ENCODE results near the gene KRT77. TPM values are rescaled to one million over a fixed set of nuclear protein-coding genes. Genes with fewer than 3 reads are reported as not detected.

Gene KRT77
- total RNA-seq, 1 donor from 2014 or later = not detected

GRCh38 chr12:52694151-52694550 lies 9.2 kb downstream of the KRT77 start:
- intact Hi-C loops (cut with micrococcal nuclease) = no loop called here
- no peaks in the 10 kb centered on the region for H3K36me3 Mint-ChIP-seq (ENCODE audit: low read depth)
- H3K27me3 Mint-ChIP-seq = peaks cover 48% of the 10 kb centered on the region
- peaks cover 8% of the 10 kb centered on the region for H3K4me1 Mint-ChIP-seq
- H3K9me3 Mint-ChIP-seq = no peaks in the 10 kb centered on the region
- no peak for DNase-seq
- H3K4me3 Mint-ChIP-seq = no peak overlapping the region
- H3K27ac Mint-ChIP-seq = no peak overlapping the region

- H3K36me3 Mint-ChIP-seq (ENCODE audit: low read depth) = no peaks in the 10 kb centered on the region
- peaks cover 56% of the 10 kb centered on the region for H3K27me3 Mint-ChIP-seq
- intact Hi-C loops (cut with micrococcal nuclease) = no loop called here
- no peak for DNase-seq
- H3K9me3 Mint-ChIP-seq = no peaks in the 10 kb centered on the region
- H3K4me1 Mint-ChIP-seq = peaks cover 8% of the 10 kb centered on the region
- H3K4me3 Mint-ChIP-seq = no peak overlapping the region
- no peak overlapping the region for H3K27ac Mint-ChIP-seq
These were observed 10.1 kb downstream of the KRT77 start for GRCh38 chr12:52693261-52693660.

GRCh38 chr12:52692254-52692653 lies 11.1 kb downstream of the KRT77 start:
- Mint-ChIP-seq H3K4me3 (no peak overlapping the region), H3K27me3 (peaks cover 60% of the 10 kb centered on the region), H3K36me3 (ENCODE audit: low read depth) (no peaks in the 10 kb centered on the region), H3K9me3 (no peaks in the 10 kb centered on the region), H3K4me1 (peaks cover 8% of the 10 kb centered on the region), H3K27ac (no peak overlapping the region)
- intact Hi-C loops (cut with micrococcal nuclease) = no loop called here
- no peak for DNase-seq

GRCh38 chr12:52691841-52692150 lies 11.5 kb downstream of the KRT77 start:
- intact Hi-C loops (cut with micrococcal nuclease) = no loop called here
- peaks cover 58% of the 10 kb centered on the region for H3K27me3 Mint-ChIP-seq
- H3K9me3 Mint-ChIP-seq = no peaks in the 10 kb centered on the region
- H3K4me3 Mint-ChIP-seq = peak overlapping the region; percentile 83
- no peak overlapping the region for H3K27ac Mint-ChIP-seq
- H3K4me1 Mint-ChIP-seq = peaks cover 8% of the 10 kb centered on the region
- no peak for DNase-seq
- H3K36me3 Mint-ChIP-seq (ENCODE audit: low read depth) = no peaks in the 10 kb centered on the region

GRCh38 chr12:52691076-52691840 lies 12.1 kb downstream of the KRT77 start:
- Mint-ChIP-seq H3K36me3 (ENCODE audit: low read depth) (no peaks in the 10 kb centered on the region), H3K27me3 (peaks cover 60% of the 10 kb centered on the region), H3K27ac (no peak overlapping the region), H3K9me3 (no peaks in the 10 kb centered on the region), H3K4me1 (peaks cover 8% of the 10 kb centered on the region), H3K4me3 (peak overlapping the region; percentile 83)
- intact Hi-C loops (cut with micrococcal nuclease) = no loop called here
- DNase-seq = peak; percentile 84

- Mint-ChIP-seq H3K4me1 (peaks cover 8% of the 10 kb centered on the region), H3K4me3 (peak overlapping the region; percentile 83), H3K9me3 (no peaks in the 10 kb centered on the region), H3K36me3 (ENCODE audit: low read depth) (no peaks in the 10 kb centered on the region), H3K27me3 (peaks cover 57% of the 10 kb centered on the region), H3K27ac (no peak overlapping the region)
- DNase-seq = no peak
- intact Hi-C loops (cut with micrococcal nuclease) = no loop called here
These were observed 12.8 kb downstream of the KRT77 start for GRCh38 chr12:52690351-52691075.

- no peaks in the 10 kb centered on the region for H3K36me3 Mint-ChIP-seq (ENCODE audit: low read depth)
- no peak overlapping the region for H3K27ac Mint-ChIP-seq
- no peak overlapping the region for H3K4me3 Mint-ChIP-seq
- intact Hi-C loops (cut with micrococcal nuclease) = no loop called here
- H3K27me3 Mint-ChIP-seq = peaks cover 54% of the 10 kb centered on the region
- no peak for DNase-seq
- peaks cover 8% of the 10 kb centered on the region for H3K4me1 Mint-ChIP-seq
- no peaks in the 10 kb centered on the region for H3K9me3 Mint-ChIP-seq
These were observed 13.4 kb downstream of the KRT77 start for GRCh38 chr12:52689936-52690335.

GRCh38 chr12:52689239-52689638 lies 14.1 kb downstream of the KRT77 start:
- H3K4me3 Mint-ChIP-seq = no peak overlapping the region
- no peak overlapping the region for H3K27ac Mint-ChIP-seq
- H3K9me3 Mint-ChIP-seq = no peaks in the 10 kb centered on the region
- intact Hi-C loops (cut with micrococcal nuclease) = no loop called here
- H3K27me3 Mint-ChIP-seq = peaks cover 56% of the 10 kb centered on the region
- DNase-seq = no peak
- no peaks in the 10 kb centered on the region for H3K36me3 Mint-ChIP-seq (ENCODE audit: low read depth)
- H3K4me1 Mint-ChIP-seq = peaks cover 8% of the 10 kb centered on the region

- intact Hi-C loops (cut with micrococcal nuclease) = no loop called here
- Mint-ChIP-seq H3K27ac (no peak overlapping the region), H3K4me3 (no peak overlapping the region)
These were observed 14.8 kb downstream of the KRT77 start for GRCh38 chr12:52688481-52688880.

GRCh38 chr12:52687497-52688385 lies 15.6 kb downstream of the KRT77 start:
- peaks cover 8% of the 10 kb centered on the region for H3K4me1 Mint-ChIP-seq
- H3K27ac Mint-ChIP-seq = no peak overlapping the region
- H3K27me3 Mint-ChIP-seq = peaks cover 47% of the 10 kb centered on the region
- intact Hi-C loops (cut with micrococcal nuclease) = no loop called here
- no peaks in the 10 kb centered on the region for H3K9me3 Mint-ChIP-seq
- no peaks in the 10 kb centered on the region for H3K36me3 Mint-ChIP-seq (ENCODE audit: low read depth)
- no peak for DNase-seq
- no peak overlapping the region for H3K4me3 Mint-ChIP-seq

More at GRCh38 chr12:52688481-52688880, 14.8 kb downstream of the KRT77 start:
- peaks cover 8% of the 10 kb centered on the region for H3K4me1 Mint-ChIP-seq
- H3K9me3 Mint-ChIP-seq = no peaks in the 10 kb centered on the region
- peaks cover 55% of the 10 kb centered on the region for H3K27me3 Mint-ChIP-seq
- H3K36me3 Mint-ChIP-seq (ENCODE audit: low read depth) = no peaks in the 10 kb centered on the region
- no peak for DNase-seq

- Mint-ChIP-seq H3K27me3 (peaks cover 40% of the 10 kb centered on the region), H3K4me1 (peaks cover 8% of the 10 kb centered on the region), H3K9me3 (no peaks in the 10 kb centered on the region), H3K27ac (no peak overlapping the region), H3K4me3 (no peak overlapping the region), H3K36me3 (ENCODE audit: low read depth) (no peaks in the 10 kb centered on the region)
- DNase-seq = no peak
- intact Hi-C loops (cut with micrococcal nuclease) = no loop called here
These were observed 16.4 kb downstream of the KRT77 start for GRCh38 chr12:52686756-52687487.

GRCh38 chr12:52686063-52686462 lies 17.3 kb downstream of the KRT77 start:
- no peak overlapping the region for H3K4me3 Mint-ChIP-seq
- peaks cover 32% of the 10 kb centered on the region for H3K27me3 Mint-ChIP-seq
- intact Hi-C loops (cut with micrococcal nuclease) = no loop called here
- H3K9me3 Mint-ChIP-seq = no peaks in the 10 kb centered on the region
- no peak for DNase-seq
- H3K36me3 Mint-ChIP-seq (ENCODE audit: low read depth) = no peaks in the 10 kb centered on the region
- H3K4me1 Mint-ChIP-seq = peaks cover 11% of the 10 kb centered on the region
- H3K27ac Mint-ChIP-seq = no peak overlapping the region

- H3K27ac Mint-ChIP-seq = no peak overlapping the region
- no peaks in the 10 kb centered on the region for H3K36me3 Mint-ChIP-seq (ENCODE audit: low read depth)
- no peak for DNase-seq
- no peaks in the 10 kb centered on the region for H3K9me3 Mint-ChIP-seq
- no peak overlapping the region for H3K4me3 Mint-ChIP-seq
- peaks cover 8% of the 10 kb centered on the region for H3K4me1 Mint-ChIP-seq
- H3K27me3 Mint-ChIP-seq = peaks cover 29% of the 10 kb centered on the region
- intact Hi-C loops (cut with micrococcal nuclease) = no loop called here
These were observed 17.9 kb downstream of the KRT77 start for GRCh38 chr12:52685406-52685890.

Measured in activated CD4-positive, alpha-beta T cell treated with anti-CD3 and anti-CD28 coated beads, Interleukin-2, amount 10 ng/mL, durations not matched to agents 24 days and 14 days (primary cell).